Measurements from ENCODE around the gene WDR72.
"Not testable (repeated sequence)": the region's sequence is repeated elsewhere in the genome, so short reads cannot be mapped to it uniquely, and the experiment has no call there.

Gene WDR72

GRCh38 chr15:53558384-53558783 lies 201.1 kb downstream of the WDR72 start:
- Histone ChIP-seq H3K9me3 (ENCODE audit: control insufficient read depth, insufficient read depth, low read length) (no peaks in the 10 kb centered on the region), H3K4me3 (ENCODE audit: low read length) (no peak overlapping the region), H3K79me2 (ENCODE audit: control insufficient read depth, low read length) (no peaks in the 10 kb centered on the region), H3F3A (ENCODE audit: control insufficient read depth, insufficient read depth) (no peaks in the 10 kb centered on the region), H3K4me1 (ENCODE audit: control insufficient read depth, low read length) (no peaks in the 10 kb centered on the region), H3K36me3 (ENCODE audit: control insufficient read depth, low read length) (no peaks in the 10 kb centered on the region), H3K4me2 (ENCODE audit: low read length) (no peak overlapping the region), H3K27ac (ENCODE audit: low read depth, low read length) (no peak overlapping the region), H3K9me2 (replicated peaks; ENCODE audit: control insufficient read depth, low read length) (no peaks in the 10 kb centered on the region), H3K27me3 (ENCODE audit: control insufficient read depth, low read length) (no peaks in the 10 kb centered on the region), H4K20me1 (ENCODE audit: control insufficient read depth, insufficient read depth, low read depth, low read length) (no peaks in the 10 kb centered on the region)
- TF ChIP-seq EZH2phosphoT487 (IDR thresholded peaks at IDR 0.05; ENCODE audit: borderline replicate concordance, low read length), result no peak

- Histone ChIP-seq H3K4me1 (ENCODE audit: control insufficient read depth, low read length) (no peaks in the 10 kb centered on the region), H3K27me3 (ENCODE audit: control insufficient read depth, low read length) (no peaks in the 10 kb centered on the region), H3K79me2 (ENCODE audit: control insufficient read depth, low read length) (no peaks in the 10 kb centered on the region), H4K20me1 (ENCODE audit: control insufficient read depth, insufficient read depth, low read depth, low read length) (no peaks in the 10 kb centered on the region), H3K4me3 (ENCODE audit: low read length) (no peak overlapping the region), H3K9me3 (ENCODE audit: control insufficient read depth, insufficient read depth, low read length) (no peaks in the 10 kb centered on the region), H3K4me2 (ENCODE audit: low read length) (no peak overlapping the region), H3K27ac (ENCODE audit: low read depth, low read length) (no peak overlapping the region), H3K9me2 (replicated peaks; ENCODE audit: control insufficient read depth, low read length) (no peaks in the 10 kb centered on the region), H3F3A (ENCODE audit: control insufficient read depth, insufficient read depth) (no peaks in the 10 kb centered on the region), H3K36me3 (ENCODE audit: control insufficient read depth, low read length) (no peaks in the 10 kb centered on the region)
- TF ChIP-seq CTCF (IDR thresholded peaks at IDR 0.05; ENCODE audit: low read depth, low read length, poor library complexity, severe bottlenecking) (no peak), EZH2phosphoT487 (IDR thresholded peaks at IDR 0.05; ENCODE audit: borderline replicate concordance, low read length) (no peak)
These were observed 204.2 kb downstream of the WDR72 start for GRCh38 chr15:53555226-53555625.

- Histone ChIP-seq H3K27ac (ENCODE audit: low read depth, low read length) (no peak overlapping the region), H3K79me2 (ENCODE audit: control insufficient read depth, low read length) (no peaks in the 10 kb centered on the region), H3K4me3 (ENCODE audit: low read length) (no peak overlapping the region), H4K20me1 (ENCODE audit: control insufficient read depth, insufficient read depth, low read depth, low read length) (no peaks in the 10 kb centered on the region), H3K9me3 (ENCODE audit: control insufficient read depth, insufficient read depth, low read length) (no peaks in the 10 kb centered on the region), H3F3A (ENCODE audit: control insufficient read depth, insufficient read depth) (no peaks in the 10 kb centered on the region), H3K4me1 (ENCODE audit: control insufficient read depth, low read length) (no peaks in the 10 kb centered on the region), H3K4me2 (ENCODE audit: low read length) (no peak overlapping the region), H3K9me2 (replicated peaks; ENCODE audit: control insufficient read depth, low read length) (no peaks in the 10 kb centered on the region), H3K27me3 (ENCODE audit: control insufficient read depth, low read length) (no peaks in the 10 kb centered on the region), H3K36me3 (ENCODE audit: control insufficient read depth, low read length) (no peaks in the 10 kb centered on the region)
- no peak for TF ChIP-seq CTCF (IDR thresholded peaks at IDR 0.05; ENCODE audit: low read depth, low read length, poor library complexity, severe bottlenecking)
- TF ChIP-seq EZH2phosphoT487 (IDR thresholded peaks at IDR 0.05; ENCODE audit: borderline replicate concordance, low read length), result no peak
These were observed 209.7 kb downstream of the WDR72 start for GRCh38 chr15:53549697-53550305.

- no peaks in the 10 kb centered on the region for H3K36me3 ChIP-seq (ENCODE audit: control insufficient read depth, low read length)
- H3K27ac ChIP-seq (ENCODE audit: low read depth, low read length), result no peak overlapping the region
- no peaks in the 10 kb centered on the region for H3K9me2 ChIP-seq (replicated peaks; ENCODE audit: control insufficient read depth, low read length)
- H3K9me3 ChIP-seq (ENCODE audit: control insufficient read depth, insufficient read depth, low read length), result no peaks in the 10 kb centered on the region
- H3K79me2 ChIP-seq (ENCODE audit: control insufficient read depth, low read length), result no peaks in the 10 kb centered on the region
- TF ChIP-seq EZH2phosphoT487 (IDR thresholded peaks at IDR 0.05; ENCODE audit: borderline replicate concordance, low read length) (no peak), CTCF (IDR thresholded peaks at IDR 0.05; ENCODE audit: low read depth, low read length, poor library complexity, severe bottlenecking) (no peak)
- no peaks in the 10 kb centered on the region for H3K4me1 ChIP-seq (ENCODE audit: control insufficient read depth, low read length)
- no peaks in the 10 kb centered on the region for H4K20me1 ChIP-seq (ENCODE audit: control insufficient read depth, insufficient read depth, low read depth, low read length)
- no peak overlapping the region for H3K4me3 ChIP-seq (ENCODE audit: low read length)
- no peaks in the 10 kb centered on the region for H3F3A ChIP-seq (ENCODE audit: control insufficient read depth, insufficient read depth)
- H3K27me3 ChIP-seq (ENCODE audit: control insufficient read depth, low read length), result no peaks in the 10 kb centered on the region
- no peak overlapping the region for H3K4me2 ChIP-seq (ENCODE audit: low read length)
These were observed 211.2 kb downstream of the WDR72 start for GRCh38 chr15:53548236-53548635.

GRCh38 chr15:53540626-53541300 lies 218.7 kb downstream of the WDR72 start:
- H3K4me3 ChIP-seq (ENCODE audit: low read length); H3K27me3 ChIP-seq (ENCODE audit: control insufficient read depth, low read length); H3F3A ChIP-seq (ENCODE audit: control insufficient read depth, insufficient read depth); H3K4me1 ChIP-seq (ENCODE audit: control insufficient read depth, low read length); H3K36me3 ChIP-seq (ENCODE audit: control insufficient read depth, low read length); H4K20me1 ChIP-seq (ENCODE audit: control insufficient read depth, insufficient read depth, low read depth, low read length); H3K9me2 ChIP-seq (replicated peaks; ENCODE audit: control insufficient read depth, low read length); H3K79me2 ChIP-seq (ENCODE audit: control insufficient read depth, low read length); H3K4me2 ChIP-seq (ENCODE audit: low read length); H3K9me3 ChIP-seq (ENCODE audit: control insufficient read depth, insufficient read depth, low read length); H3K27ac ChIP-seq (ENCODE audit: low read depth, low read length): not testable (repeated sequence)
